HG03460 (cell line): Measurements from ENCODE around the gene PTPRC.

ENCODE experiments used
- ATAC-seq: cut with Tn5 transposase; IDR thresholded peaks from one replicate; pipeline ENCODE4 v1.9.1; 2021; ENCODE audit not compliant: unreplicated experiment

PTPRC gene

DNA sequence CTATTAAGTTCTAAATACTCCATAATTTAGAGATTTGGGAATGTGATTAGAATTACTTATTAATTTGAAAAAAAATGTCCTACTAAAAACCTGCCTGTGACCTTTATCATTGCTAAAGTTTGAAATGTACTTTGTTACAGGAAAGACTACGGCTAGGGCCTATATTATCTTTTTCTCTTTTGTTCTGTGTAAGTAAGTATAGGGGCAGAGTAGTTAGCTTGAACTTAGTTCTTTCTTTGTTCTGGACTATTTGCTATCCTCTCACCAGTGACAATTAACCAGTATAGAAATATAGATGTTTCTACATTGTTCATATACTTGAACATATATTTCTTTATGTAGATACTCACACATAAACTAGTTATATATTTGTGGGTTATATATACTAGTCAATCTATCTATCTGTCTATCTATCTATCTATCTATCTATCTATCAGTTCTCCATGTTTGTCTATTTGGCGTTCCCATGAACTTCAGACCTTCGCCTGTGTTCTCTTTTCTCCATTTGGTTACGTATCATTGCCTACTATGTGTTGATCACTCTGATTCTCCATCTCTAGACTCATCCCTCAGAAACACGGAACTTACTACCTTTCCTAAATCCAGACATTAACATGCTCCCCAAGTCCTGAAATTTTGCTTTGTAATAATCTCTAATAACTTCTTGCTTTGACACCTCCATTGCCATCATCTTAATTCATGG lies 3.3 kb downstream of the PTPRC start:
- ATAC-seq, result no peak

DNA sequence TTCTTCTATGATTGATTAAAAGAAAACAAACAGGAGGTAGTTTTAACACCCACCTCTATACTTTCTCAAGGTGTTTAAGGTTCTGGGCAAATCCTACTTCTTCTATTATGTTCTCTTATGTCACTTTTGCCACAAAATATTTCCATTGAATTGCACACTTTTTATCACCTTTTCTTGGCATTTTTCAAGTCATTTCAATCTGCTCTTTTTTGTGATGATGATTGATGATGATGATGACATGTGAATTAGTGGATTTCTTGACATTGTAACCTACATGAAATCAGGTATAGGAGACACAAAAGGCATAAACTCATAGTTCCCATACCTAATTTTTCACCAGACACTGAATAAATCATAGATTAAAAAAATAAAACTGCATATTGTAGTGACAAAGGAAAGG lies 4.1 kb downstream of the PTPRC start:
- no peak for ATAC-seq

DNA sequence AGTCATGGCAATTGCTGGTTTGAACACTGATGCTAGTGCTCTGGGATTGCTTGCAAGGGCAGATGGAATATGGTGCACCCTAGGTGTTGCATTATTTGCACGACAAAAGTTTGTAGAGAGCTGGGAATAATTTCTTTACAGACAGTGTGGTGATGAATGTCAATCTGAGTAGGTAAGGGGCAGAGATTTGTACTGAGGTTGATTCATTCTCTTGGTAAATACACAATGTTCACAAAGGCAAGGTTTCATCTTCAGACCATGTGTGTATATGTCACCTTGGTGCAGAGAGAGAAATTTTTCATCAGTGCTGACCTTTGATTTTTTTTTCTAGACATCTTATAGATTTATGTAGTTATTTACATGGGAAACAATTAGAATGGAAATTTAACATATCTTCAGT lies 5.0 kb downstream of the PTPRC start:
- ATAC-seq, result no peak

GRCh38 chr1:198647055-198647454 lies 8.2 kb downstream of the PTPRC start:
- ATAC-seq, result no peak

DNA sequence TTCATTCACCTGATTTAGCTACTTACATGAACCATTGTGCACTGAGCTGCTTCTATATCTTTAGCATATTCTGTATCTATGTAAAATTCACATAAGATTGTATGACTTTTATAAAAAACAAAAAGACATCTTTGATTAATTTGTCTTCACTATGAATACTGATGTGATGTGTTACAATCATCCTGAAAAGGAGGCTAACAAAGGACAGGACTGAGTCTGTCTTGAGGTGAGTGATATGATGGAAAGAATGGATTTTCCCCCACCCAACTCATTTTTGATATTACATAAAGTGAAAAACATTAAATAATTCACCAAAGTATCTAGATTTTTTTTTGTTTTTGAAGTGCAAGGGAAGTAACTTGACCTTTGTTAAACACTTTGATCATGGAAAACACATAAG lies 9.8 kb downstream of the PTPRC start:
- ATAC-seq, result no peak

GRCh38 chr1:198649232-198649967 lies 10.6 kb downstream of the PTPRC start:
- ATAC-seq, result peak; percentile 4

DNA sequence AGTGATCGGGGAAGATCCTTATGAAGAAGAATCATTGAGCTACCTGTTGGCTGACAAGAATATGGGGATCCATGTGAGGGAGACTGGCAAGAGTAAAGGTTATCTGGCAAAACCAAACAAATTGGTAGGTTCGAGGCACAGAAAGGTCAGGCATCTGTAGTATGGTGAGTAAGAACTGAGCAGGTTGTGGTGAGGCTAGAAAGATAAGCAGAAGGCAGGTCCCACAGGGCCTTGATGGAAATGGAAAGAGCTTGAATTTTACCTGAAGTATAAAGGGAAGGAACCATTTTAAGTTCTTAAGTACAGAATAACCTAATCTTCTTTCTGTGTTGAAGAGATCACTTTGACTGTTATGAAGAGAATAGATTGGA lies 11.1 kb downstream of the PTPRC start:
- peak; percentile 42 for ATAC-seq

- no peak for ATAC-seq
Observed at GRCh38 chr1:198650506-198650905, 11.7 kb downstream of the PTPRC start.

DNA sequence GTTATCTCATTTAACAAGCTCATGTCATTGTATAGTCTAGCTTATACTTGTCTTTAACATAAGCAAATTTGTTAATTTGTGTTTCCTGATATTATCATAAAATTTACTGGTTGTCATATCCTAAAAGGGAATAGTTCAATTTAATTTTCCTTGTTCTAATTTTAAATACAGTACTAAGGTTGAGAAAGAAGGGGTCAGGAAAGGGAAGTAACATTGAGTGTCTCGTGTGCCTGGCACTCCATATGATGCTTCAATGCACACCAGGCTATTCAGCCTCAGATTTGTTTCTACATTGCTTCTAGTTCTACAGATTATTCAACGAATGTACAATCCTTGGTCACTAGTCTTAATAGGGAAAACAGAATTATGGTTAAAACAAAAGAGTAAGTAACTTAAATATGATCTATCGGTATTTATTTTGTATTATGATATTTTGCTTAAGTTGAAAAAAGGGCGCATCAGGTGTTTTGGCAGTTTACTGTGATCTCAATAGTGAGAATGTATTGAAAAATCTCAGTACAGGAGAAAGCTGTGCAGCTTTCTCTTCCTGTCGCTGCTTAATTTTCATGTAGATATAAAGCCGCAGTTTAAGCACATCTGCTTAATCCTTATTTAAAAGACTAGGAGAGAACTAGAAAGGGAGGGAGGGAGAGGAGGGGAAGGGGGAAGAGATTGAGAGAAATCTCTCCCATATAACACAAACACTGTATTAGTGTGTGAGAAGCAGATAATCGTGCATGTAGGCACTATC lies 13.0 kb downstream of the PTPRC start:
- ATAC-seq, result no peak

DNA sequence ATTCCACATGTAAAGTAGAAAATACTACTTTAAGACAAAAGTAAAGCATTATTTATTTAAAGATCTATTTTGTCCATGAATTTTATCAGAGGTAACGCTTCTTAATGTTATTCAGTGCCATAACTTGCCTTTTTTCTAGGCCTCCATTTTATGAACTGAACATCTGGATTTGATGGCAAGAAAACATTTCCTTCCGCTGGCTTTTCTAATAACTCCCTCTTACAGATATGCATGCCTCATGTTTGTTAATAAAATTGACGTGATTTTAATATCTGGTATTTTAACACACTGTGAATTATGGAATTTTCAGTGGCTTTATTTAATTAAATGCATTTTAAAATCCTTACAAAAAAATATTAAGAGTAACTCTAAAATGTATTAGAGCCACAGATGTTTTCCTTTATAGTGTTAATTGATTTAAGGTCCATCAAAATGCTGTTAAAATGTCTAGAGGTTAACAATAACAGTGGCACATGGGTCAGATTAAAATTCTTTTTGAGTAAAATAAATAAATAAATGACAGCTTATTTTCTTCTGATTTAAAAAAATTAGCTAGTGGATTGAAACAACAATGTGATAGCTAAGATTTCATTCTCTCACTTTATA lies 15.1 kb downstream of the PTPRC start:
- ATAC-seq, result no peak

DNA sequence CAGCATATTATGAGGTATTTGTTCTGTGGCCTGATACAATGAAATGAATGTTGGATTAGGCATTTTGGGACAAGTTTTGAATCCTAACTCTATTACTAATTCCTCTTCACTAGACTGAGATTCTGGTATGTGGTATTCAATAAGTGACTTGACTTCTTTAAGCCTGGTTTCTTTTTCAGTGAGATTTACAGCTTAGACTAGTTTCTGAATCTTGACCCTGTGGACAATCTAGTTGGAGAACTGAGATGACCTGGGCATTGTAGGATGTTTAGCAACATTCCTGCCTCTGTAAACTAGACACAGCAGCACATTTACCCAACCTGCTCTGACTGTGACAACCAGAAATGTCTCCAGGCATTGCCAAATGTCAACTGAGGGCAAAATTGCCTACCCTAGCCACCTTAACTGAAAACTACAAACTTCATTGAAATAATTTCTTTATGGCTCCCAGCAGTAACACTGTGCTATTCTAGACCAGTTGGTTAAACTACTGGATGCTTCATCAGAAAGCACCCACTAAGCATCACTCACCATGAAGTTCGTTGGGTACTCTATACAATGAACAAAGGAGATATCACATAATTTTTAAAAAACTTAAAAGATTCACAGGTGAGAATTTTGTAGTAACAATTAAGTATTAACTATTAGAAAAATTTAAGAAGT lies 16.8 kb downstream of the PTPRC start:
- no peak for ATAC-seq

DNA sequence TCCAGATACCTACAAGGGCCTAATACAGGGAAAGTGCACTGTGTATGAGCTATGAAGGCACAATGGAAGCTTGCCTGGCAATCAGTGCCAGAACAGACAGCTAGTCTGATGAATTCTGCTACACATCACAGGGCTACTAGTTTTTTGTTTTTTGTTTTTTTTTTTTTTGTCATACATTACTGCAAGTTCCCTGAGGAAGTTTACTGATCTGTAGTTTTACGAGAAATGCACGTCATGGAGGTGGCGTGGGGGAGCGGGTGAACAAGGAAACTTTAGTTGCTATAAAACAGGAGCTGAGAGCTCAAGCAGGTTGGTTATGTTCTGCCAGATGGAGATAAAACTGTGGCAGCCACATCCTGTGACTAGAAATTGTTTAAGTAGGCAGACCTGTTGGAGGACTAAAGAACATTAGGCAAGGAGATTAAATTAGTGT lies 17.7 kb downstream of the PTPRC start:
- no peak for ATAC-seq

GRCh38 chr1:198657550-198658064 lies 18.8 kb downstream of the PTPRC start:
- ATAC-seq, result peak; percentile 34

GRCh38 chr1:198660341-198661261 lies 21.8 kb downstream of the PTPRC start:
- ATAC-seq, result peak; percentile 44

DNA sequence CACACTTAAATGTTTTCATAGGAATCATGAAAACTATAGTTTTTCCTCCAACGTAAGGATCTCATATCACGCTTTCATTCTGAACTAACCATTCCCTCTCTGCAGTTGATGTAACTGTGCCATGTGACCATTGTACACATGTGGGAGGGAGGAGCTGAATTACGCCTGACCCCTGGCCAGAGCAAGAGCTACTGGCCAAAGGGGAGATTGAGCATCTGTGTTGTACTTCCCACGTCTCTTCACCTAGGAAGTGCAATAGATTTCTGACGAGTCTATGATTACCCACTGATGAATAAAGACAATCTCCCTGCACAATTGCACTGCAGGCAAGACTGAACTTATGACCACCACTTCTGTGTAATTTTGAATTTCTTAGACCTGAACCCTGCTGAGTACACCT lies 24.0 kb downstream of the PTPRC start:
- no peak for ATAC-seq

GRCh38 chr1:198664068-198664788 lies 25.4 kb downstream of the PTPRC start:
- ATAC-seq, result no peak

DNA sequence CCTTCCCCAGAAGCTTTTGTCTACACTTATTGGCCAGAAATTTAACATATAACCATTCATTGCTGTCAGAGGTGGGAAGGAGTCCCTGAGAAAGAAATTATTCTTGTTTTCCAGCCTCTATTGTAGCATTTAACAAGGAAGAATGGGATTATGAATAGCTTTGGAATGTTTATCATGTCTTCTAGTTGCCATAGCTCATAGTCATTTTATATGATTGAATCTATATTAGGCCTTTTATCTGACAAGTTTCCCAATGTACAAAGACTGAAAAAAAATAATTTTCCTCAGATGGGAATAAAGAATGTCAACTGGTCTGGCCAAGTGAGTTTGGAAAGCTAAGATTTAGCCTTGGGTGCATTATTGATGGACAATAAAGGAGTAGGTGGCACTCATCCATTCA lies 28.3 kb downstream of the PTPRC start:
- no peak for ATAC-seq

DNA sequence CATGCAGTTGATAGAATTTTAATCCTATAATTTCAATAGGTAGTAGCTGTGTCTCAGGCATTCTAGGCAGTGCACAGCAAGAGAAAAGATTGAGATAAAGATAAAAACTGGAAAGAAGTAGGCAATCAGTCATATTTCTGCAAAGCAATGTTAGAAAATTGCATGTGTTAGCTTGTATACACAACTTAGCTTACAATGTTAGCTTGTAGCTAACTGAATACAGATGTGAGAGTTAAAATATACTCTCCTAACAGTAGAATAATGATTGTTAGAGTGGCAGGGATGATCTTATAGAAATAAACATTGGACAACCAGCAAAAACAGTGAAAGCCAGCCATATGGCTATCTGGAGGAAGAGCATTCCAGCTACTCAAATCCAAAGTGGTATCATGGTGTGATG lies 29.0 kb downstream of the PTPRC start:
- ATAC-seq, result no peak
